Erythroblast (primary cell): Measurements from ENCODE around the gene SLC7A4.

Source experiments
- GATA1 ChIP-seq: IDR thresholded peaks from 2 replicates; pipeline ENCODE4 v1.6.1; 2011; ENCODE audit warnings: low read depth, mild to moderate bottlenecking, control low read depth, low read length, moderate library complexity
- POLR2A ChIP-seq: IDR thresholded peaks from 2 replicates; pipeline ENCODE4 v1.6.1; 2011; ENCODE audit warnings: mild to moderate bottlenecking, low read length

- TF ChIP-seq POLR2A = no peak
- TF ChIP-seq GATA1 = no peak
Measured at GRCh38 chr22:20987375-20987774, 45.0 kb downstream of the SLC7A4 start.
